ENCODE results near the gene GABRR2.

GABRR2 gene

DNA sequence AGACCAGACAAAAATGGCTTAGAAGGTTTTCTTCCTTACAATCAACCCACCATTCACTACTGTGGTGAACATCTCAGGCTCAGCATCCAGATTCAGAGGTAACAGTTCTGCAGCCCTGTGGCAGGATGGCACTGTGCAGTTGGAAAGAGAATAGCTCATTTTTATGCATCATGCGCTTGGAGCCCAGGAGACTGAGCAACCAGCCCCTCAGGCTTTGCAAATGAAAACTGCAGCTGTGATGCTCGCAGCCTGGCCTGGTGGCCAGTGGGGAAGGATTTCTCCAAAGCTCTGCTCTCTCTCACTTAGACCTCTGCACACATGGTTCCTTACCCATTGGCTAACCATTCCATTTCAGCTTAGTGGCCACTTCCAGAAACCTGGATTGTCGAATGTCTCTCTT, 45.8 kb downstream of the GABRR2 start:
- no peak overlapping the region for H3K27ac ChIP-seq (ENCODE audit: low read depth, low read length)
- H3K4me1 ChIP-seq (ENCODE audit: control insufficient read depth in 5 of 5, insufficient read depth in 5 of 5, low read length in 5 of 5), result no peaks in the 10 kb centered on the region
- H3K36me3 ChIP-seq (ENCODE audit: control insufficient read depth in 5 of 5, insufficient read depth in 5 of 5, low read length in 5 of 5), result no peaks in the 10 kb centered on the region
- H3K27me3 ChIP-seq (ENCODE audit: control insufficient read depth in 5 of 5, insufficient read depth in 4 of 5, low read length in 5 of 5), result peaks cover 0 to 3% (median 0%) of the 10 kb centered on the region in 5 donors
- no peak overlapping the region for H3K4me3 ChIP-seq (ENCODE audit: low read depth in 1 of 5, low read length in 5 of 5)
- H3K9ac ChIP-seq (ENCODE audit: low read length in 5 of 5), result no peak overlapping the region
- no peaks in the 10 kb centered on the region for H3K9me3 ChIP-seq (ENCODE audit: control insufficient read depth in 5 of 5, low read length in 5 of 5)

DNA sequence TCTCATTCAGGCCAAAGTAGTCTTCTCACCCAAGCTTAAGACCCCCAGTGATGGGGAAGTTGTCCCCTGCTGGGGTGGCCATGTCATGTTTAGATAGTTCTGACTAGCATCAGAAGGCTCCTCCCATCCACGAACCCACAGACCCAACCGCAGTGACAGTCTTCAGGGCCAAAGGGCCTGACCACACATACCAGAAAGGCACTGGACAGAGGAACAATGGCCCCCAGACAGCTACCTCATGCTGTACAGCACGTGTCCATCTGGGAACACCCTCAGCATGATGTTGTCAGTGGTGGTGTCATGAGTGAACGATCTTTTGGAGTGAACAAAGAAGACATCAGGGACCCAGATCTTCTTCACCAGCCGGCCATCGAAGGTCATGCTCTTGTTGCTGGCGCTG, 46.3 kb downstream of the GABRR2 start:
- no peak overlapping the region for H3K9ac ChIP-seq (ENCODE audit: low read length in 5 of 5)
- H3K27me3 ChIP-seq (ENCODE audit: control insufficient read depth in 5 of 5, insufficient read depth in 4 of 5, low read length in 5 of 5), result peaks cover 0 to 3% (median 0%) of the 10 kb centered on the region in 5 donors
- no peaks in the 10 kb centered on the region for H3K4me1 ChIP-seq (ENCODE audit: control insufficient read depth in 5 of 5, insufficient read depth in 5 of 5, low read length in 5 of 5)
- H3K9me3 ChIP-seq (ENCODE audit: control insufficient read depth in 5 of 5, low read length in 5 of 5), result no peaks in the 10 kb centered on the region
- H3K4me3 ChIP-seq (ENCODE audit: low read depth in 1 of 5, low read length in 5 of 5), result no peak overlapping the region
- H3K36me3 ChIP-seq (ENCODE audit: control insufficient read depth in 5 of 5, insufficient read depth in 5 of 5, low read length in 5 of 5), result no peaks in the 10 kb centered on the region
- no peak overlapping the region for H3K27ac ChIP-seq (ENCODE audit: low read depth, low read length)

DNA sequence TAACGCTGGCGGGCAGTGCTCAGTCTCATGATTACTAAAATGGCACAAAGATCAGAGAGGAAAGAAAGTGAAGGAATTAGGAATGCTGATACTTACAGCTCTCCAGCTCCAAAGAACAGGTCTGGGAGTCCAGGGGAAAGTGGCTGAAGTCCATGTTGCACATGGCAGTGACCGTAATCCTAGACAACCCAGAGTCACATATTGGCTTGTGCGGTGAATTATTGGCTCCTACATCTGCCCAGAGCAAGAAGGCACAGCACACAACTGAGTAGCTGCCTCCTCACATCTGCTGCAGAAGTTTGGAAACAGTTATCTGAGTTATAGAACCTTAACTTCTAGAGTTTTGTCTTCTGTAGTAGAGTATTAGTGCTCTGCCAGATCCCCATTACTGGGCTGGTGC, 47.2 kb downstream of the GABRR2 start:
- no peak overlapping the region for H3K4me3 ChIP-seq (ENCODE audit: low read depth in 1 of 5, low read length in 5 of 5)
- H3K27ac ChIP-seq (ENCODE audit: low read depth, low read length), result no peak overlapping the region
- H3K9ac ChIP-seq (ENCODE audit: low read length in 5 of 5), result no peak overlapping the region
- H3K9me3 ChIP-seq (ENCODE audit: control insufficient read depth in 5 of 5, low read length in 5 of 5), result no peaks in the 10 kb centered on the region
- no peaks in the 10 kb centered on the region for H3K4me1 ChIP-seq (ENCODE audit: control insufficient read depth in 5 of 5, insufficient read depth in 5 of 5, low read length in 5 of 5)
- no peaks in the 10 kb centered on the region for H3K36me3 ChIP-seq (ENCODE audit: control insufficient read depth in 5 of 5, insufficient read depth in 5 of 5, low read length in 5 of 5)
- peaks cover 0 to 3% (median 0%) of the 10 kb centered on the region in 5 donors for H3K27me3 ChIP-seq (ENCODE audit: control insufficient read depth in 5 of 5, insufficient read depth in 4 of 5, low read length in 5 of 5)

- no peaks in the 10 kb centered on the region for H3K9me3 ChIP-seq (ENCODE audit: control insufficient read depth in 5 of 5, low read length in 5 of 5)
Observed at GRCh38 chr6:89264296-89264695, 50.8 kb downstream of the GABRR2 start.

DNA sequence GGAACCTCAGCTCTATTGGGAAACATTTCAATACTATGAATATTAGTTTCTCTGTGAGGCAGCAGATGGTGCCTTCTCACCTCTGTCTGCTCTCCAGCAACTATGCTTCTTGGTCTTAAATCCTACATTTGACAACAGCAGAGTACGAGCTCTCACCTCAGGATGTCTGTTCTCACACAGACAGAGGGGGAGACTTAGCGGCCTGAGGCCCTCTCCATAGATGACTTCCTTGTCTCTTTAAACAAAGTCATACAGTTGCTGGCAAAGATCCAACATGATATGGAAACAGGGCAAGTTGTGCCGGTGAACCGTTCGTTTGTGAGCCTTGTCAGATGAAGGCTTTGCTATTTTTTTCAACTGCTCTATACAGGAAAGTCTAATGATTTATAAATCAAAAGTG, 54.3 kb downstream of the GABRR2 start:
- H3K4me3 ChIP-seq (ENCODE audit: low read depth in 1 of 5, low read length in 5 of 5), result no peak overlapping the region
- no peaks in the 10 kb centered on the region for H3K9me3 ChIP-seq (ENCODE audit: control insufficient read depth in 5 of 5, low read length in 5 of 5)
- no peak overlapping the region for H3K9ac ChIP-seq (ENCODE audit: low read length in 5 of 5)
- H3K4me1 ChIP-seq (ENCODE audit: control insufficient read depth in 5 of 5, insufficient read depth in 5 of 5, low read length in 5 of 5), result peaks cover 0 to 2% (median 0%) of the 10 kb centered on the region in 5 donors
- H3K27ac ChIP-seq (ENCODE audit: low read depth, low read length), result no peak overlapping the region
- no peaks in the 10 kb centered on the region for H3K36me3 ChIP-seq (ENCODE audit: control insufficient read depth in 5 of 5, insufficient read depth in 5 of 5, low read length in 5 of 5)
- no peaks in the 10 kb centered on the region for H3K27me3 ChIP-seq (ENCODE audit: control insufficient read depth in 5 of 5, insufficient read depth in 4 of 5, low read length in 5 of 5)

More at GRCh38 chr6:89264296-89264695, 50.8 kb downstream of the GABRR2 start:
- H3K4me1 ChIP-seq (ENCODE audit: control insufficient read depth in 5 of 5, insufficient read depth in 5 of 5, low read length in 5 of 5), result peaks cover 0 to 2% (median 0%) of the 10 kb centered on the region in 5 donors
- H3K27ac ChIP-seq (ENCODE audit: low read depth, low read length), result no peak overlapping the region
- H3K27me3 ChIP-seq (ENCODE audit: control insufficient read depth in 5 of 5, insufficient read depth in 4 of 5, low read length in 5 of 5), result no peaks in the 10 kb centered on the region
- no peak overlapping the region for H3K4me3 ChIP-seq (ENCODE audit: low read depth in 1 of 5, low read length in 5 of 5)
- no peaks in the 10 kb centered on the region for H3K36me3 ChIP-seq (ENCODE audit: control insufficient read depth in 5 of 5, insufficient read depth in 5 of 5, low read length in 5 of 5)
- H3K9ac ChIP-seq (ENCODE audit: low read length in 5 of 5), result no peak overlapping the region

- no peak overlapping the region for H3K9ac ChIP-seq (ENCODE audit: low read length in 5 of 5)
- H3K36me3 ChIP-seq (ENCODE audit: control insufficient read depth in 5 of 5, insufficient read depth in 5 of 5, low read length in 5 of 5), result no peaks in the 10 kb centered on the region
- H3K4me1 ChIP-seq (ENCODE audit: control insufficient read depth in 5 of 5, insufficient read depth in 5 of 5, low read length in 5 of 5), result peaks cover 0 to 2% (median 0%) of the 10 kb centered on the region in 5 donors
- H3K4me3 ChIP-seq (ENCODE audit: low read depth in 1 of 5, low read length in 5 of 5), result no peak overlapping the region
- H3K27me3 ChIP-seq (ENCODE audit: control insufficient read depth in 5 of 5, insufficient read depth in 4 of 5, low read length in 5 of 5), result no peaks in the 10 kb centered on the region
- H3K9me3 ChIP-seq (ENCODE audit: control insufficient read depth in 5 of 5, low read length in 5 of 5), result no peaks in the 10 kb centered on the region
- no peak overlapping the region for H3K27ac ChIP-seq (ENCODE audit: low read depth, low read length)
Observed at GRCh38 chr6:89260310-89260709, 54.8 kb downstream of the GABRR2 start.

DNA sequence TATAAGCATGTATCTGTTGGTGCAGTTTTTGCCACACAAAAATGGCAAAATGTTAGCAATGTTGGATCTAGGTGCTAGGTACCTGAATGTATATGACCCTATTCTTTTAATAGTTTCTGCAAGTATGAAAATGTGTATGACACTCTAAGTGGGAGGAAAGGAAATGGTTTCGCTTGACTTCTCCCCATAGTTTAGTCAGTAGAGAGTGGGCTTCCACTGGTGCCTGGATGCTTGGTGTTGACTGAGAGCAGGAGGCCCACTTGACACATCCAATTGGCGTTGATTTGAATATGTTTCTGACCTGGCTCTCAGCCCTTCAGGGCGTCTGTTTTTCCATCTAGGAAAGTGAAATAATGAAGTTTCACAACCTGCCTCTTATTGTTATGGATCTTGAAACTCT, 56.2 kb downstream of the GABRR2 start:
- Histone ChIP-seq H3K27ac (ENCODE audit: low read depth, low read length) (no peak overlapping the region), H3K4me1 (ENCODE audit: control insufficient read depth in 5 of 5, insufficient read depth in 5 of 5, low read length in 5 of 5) (peaks cover 0 to 2% (median 0%) of the 10 kb centered on the region in 5 donors), H3K36me3 (ENCODE audit: control insufficient read depth in 5 of 5, insufficient read depth in 5 of 5, low read length in 5 of 5) (no peaks in the 10 kb centered on the region), H3K9me3 (ENCODE audit: control insufficient read depth in 5 of 5, low read length in 5 of 5) (no peaks in the 10 kb centered on the region), H3K4me3 (ENCODE audit: low read depth in 1 of 5, low read length in 5 of 5) (no peak overlapping the region), H3K9ac (ENCODE audit: low read length in 5 of 5) (no peak overlapping the region), H3K27me3 (ENCODE audit: control insufficient read depth in 5 of 5, insufficient read depth in 4 of 5, low read length in 5 of 5) (no peaks in the 10 kb centered on the region)

DNA sequence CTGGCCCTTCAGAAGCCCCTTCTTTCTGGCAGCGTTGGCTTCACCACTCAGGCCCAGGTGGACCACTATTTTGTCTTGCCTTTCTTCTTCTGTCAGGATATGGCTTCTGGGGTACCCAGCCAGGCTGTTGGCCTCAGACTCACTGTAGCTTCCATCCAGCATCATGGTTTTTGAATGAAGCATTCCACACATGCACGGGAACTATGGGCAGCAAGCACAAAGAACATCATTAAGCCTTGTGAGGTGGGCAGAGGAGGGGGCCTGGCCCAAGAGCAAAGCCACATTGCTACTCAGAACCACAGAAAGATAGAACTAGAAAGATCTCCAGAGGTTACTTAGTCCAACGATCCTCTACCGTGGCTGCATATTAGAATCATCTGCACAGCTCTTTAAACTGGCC, 57.3 kb downstream of the GABRR2 start:
- H3K36me3 ChIP-seq (ENCODE audit: control insufficient read depth in 5 of 5, insufficient read depth in 5 of 5, low read length in 5 of 5), result no peaks in the 10 kb centered on the region
- no peak overlapping the region for H3K9ac ChIP-seq (ENCODE audit: low read length in 5 of 5)
- H3K27ac ChIP-seq (ENCODE audit: low read depth, low read length), result no peak overlapping the region
- no peaks in the 10 kb centered on the region for H3K27me3 ChIP-seq (ENCODE audit: control insufficient read depth in 5 of 5, insufficient read depth in 4 of 5, low read length in 5 of 5)
- H3K9me3 ChIP-seq (ENCODE audit: control insufficient read depth in 5 of 5, low read length in 5 of 5), result no peaks in the 10 kb centered on the region
- H3K4me3 ChIP-seq (ENCODE audit: low read depth in 1 of 5, low read length in 5 of 5), result no peak overlapping the region
- H3K4me1 ChIP-seq (ENCODE audit: control insufficient read depth in 5 of 5, insufficient read depth in 5 of 5, low read length in 5 of 5), result peaks cover 0 to 2% (median 0%) of the 10 kb centered on the region in 5 donors

DNA sequence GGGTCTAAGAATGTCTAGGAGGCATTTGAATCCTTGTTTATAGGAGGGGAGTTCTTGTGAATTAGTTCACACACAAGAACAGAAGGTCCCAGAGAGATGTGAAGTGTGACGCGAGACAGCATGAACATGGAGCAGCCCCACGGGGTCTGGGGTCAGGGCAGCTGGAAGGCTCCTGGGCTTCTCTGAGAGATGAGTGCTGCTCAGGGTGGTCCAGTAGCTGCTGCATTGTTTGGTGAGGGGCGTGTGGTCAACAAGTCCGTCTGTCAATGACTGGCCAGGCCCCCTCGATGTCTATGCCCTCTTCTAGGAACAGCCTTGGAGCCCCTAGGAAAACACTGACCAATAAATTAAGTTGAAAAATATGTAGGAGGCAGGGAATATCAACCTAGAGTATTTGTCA, 57.8 kb downstream of the GABRR2 start:
- no peaks in the 10 kb centered on the region for H3K36me3 ChIP-seq (ENCODE audit: control insufficient read depth in 5 of 5, insufficient read depth in 5 of 5, low read length in 5 of 5)
- no peaks in the 10 kb centered on the region for H3K27me3 ChIP-seq (ENCODE audit: control insufficient read depth in 5 of 5, insufficient read depth in 4 of 5, low read length in 5 of 5)
- no peak overlapping the region for H3K27ac ChIP-seq (ENCODE audit: low read depth, low read length)
- no peaks in the 10 kb centered on the region for H3K9me3 ChIP-seq (ENCODE audit: control insufficient read depth in 5 of 5, low read length in 5 of 5)
- H3K9ac ChIP-seq (ENCODE audit: low read length in 5 of 5), result no peak overlapping the region
- no peak overlapping the region for H3K4me3 ChIP-seq (ENCODE audit: low read depth in 1 of 5, low read length in 5 of 5)
- H3K4me1 ChIP-seq (ENCODE audit: control insufficient read depth in 5 of 5, insufficient read depth in 5 of 5, low read length in 5 of 5), result peaks cover 0 to 2% (median 0%) of the 10 kb centered on the region in 5 donors

DNA sequence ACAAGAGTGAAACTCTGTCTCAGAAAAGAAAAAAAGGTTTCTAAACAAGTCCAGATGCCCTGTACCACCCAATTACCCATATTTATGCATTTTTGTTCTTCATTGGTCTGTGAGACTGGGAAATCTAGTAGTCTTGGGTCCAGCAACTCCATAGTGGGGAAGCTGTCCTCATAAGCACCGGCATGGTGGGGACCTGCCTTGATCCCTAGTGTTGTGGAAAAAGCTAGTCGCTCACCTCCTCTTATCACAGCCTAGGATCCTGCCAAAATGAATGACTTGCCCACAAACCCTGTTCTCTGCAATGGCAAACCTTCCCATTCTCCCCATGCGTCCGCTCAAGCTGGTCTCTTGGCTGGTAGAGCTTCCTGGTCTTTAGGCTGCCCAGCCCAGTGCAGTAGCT, 59.7 kb downstream of the GABRR2 start:
- Histone ChIP-seq H3K27ac (ENCODE audit: low read depth, low read length) (no peak overlapping the region), H3K9me3 (ENCODE audit: control insufficient read depth in 5 of 5, low read length in 5 of 5) (no peaks in the 10 kb centered on the region), H3K27me3 (ENCODE audit: control insufficient read depth in 5 of 5, insufficient read depth in 4 of 5, low read length in 5 of 5) (no peaks in the 10 kb centered on the region), H3K9ac (ENCODE audit: low read length in 5 of 5) (no peak overlapping the region), H3K36me3 (ENCODE audit: control insufficient read depth in 5 of 5, insufficient read depth in 5 of 5, low read length in 5 of 5) (no peaks in the 10 kb centered on the region), H3K4me1 (ENCODE audit: control insufficient read depth in 5 of 5, insufficient read depth in 5 of 5, low read length in 5 of 5) (peaks cover 0 to 2% (median 0%) of the 10 kb centered on the region in 5 donors), H3K4me3 (ENCODE audit: low read depth in 1 of 5, low read length in 5 of 5) (no peak overlapping the region)

DNA sequence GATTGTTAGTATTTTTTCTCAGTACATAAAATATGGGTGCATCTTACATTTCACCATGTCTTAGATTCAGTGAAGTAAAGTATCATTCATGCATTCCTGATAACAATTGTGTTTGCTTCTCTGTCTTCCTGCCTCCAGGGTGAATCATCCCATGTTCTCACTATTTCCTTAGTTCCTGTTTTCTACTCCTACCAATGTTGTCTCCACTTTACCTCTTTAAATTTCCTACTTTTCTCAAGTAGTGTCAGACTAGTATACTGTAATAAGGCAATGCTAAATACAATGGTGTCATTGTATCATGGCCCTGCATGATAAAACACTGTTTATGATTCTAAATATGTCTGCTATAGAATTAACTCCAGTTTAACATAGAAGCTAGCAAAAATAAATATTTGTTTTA, 60.5 kb downstream of the GABRR2 start:
- H3K9ac ChIP-seq (ENCODE audit: low read length in 5 of 5), result no peak overlapping the region
- no peaks in the 10 kb centered on the region for H3K27me3 ChIP-seq (ENCODE audit: control insufficient read depth in 5 of 5, insufficient read depth in 4 of 5, low read length in 5 of 5)
- no peaks in the 10 kb centered on the region for H3K36me3 ChIP-seq (ENCODE audit: control insufficient read depth in 5 of 5, insufficient read depth in 5 of 5, low read length in 5 of 5)
- no peak overlapping the region for H3K27ac ChIP-seq (ENCODE audit: low read depth, low read length)
- no peaks in the 10 kb centered on the region for H3K4me1 ChIP-seq (ENCODE audit: control insufficient read depth in 5 of 5, insufficient read depth in 5 of 5, low read length in 5 of 5)
- H3K9me3 ChIP-seq (ENCODE audit: control insufficient read depth in 5 of 5, low read length in 5 of 5), result no peaks in the 10 kb centered on the region
- H3K4me3 ChIP-seq (ENCODE audit: low read depth in 1 of 5, low read length in 5 of 5), result no peak overlapping the region
